ENCODE measurements around the gene ZNF24. TPM values are rescaled to one million over a fixed set of nuclear protein-coding genes. Genes with fewer than 3 reads are reported as not detected.

Gene ZNF24
- total and polyA plus RNA-seq, 2 experiments from 2014 or later, result 52.4 to 75.2 TPM

DNA sequence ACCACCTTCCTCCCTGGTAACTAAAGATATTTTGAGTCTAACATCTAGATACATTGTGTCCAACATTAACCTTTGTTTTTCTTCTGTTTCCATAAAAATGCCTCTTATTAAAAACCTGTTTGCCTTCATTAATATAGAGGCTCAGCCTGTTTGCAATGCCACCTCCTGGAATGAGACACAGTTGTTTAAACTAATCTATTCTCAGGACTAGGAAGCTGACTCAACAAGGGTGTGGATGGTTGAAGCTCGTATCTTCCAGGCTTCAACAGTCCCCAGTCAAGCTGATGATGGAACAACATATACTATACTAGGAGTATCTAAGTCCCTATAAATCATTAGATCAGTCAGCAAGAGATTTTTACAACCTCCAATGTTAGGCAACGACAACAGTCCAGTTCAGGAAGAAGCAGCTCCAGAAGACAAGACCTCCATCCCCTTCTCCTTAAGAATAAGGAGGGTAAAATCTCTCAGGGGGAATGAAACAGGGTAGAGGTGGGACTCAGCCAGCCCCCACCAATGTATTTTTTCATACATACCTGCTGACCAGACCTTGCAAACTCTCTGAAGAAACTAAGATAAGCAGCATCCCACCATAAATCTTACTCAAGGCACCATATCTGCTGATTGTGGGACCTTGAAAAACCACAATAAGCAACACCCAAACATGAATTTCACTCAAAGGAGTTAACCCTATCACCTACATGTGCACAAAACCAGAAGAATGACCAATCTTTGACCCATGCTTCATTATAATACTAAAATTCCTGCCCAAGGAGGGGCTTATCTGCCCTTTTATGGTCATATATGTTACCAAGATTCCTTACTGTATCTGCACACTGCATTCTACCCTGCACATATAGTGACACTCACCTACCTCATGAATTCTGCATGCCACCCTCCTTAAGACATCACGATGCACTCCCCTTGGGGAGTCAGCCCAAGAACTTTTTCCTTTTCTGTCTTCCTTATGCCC lies 21.4 kb downstream of the ZNF24 start:
- DNase-seq (ENCODE audit: low spot score), result no peak
- no peak overlapping the region for H3K4me2 ChIP-seq
- no peaks in the 10 kb centered on the region for H3K79me2 ChIP-seq (replicated peaks; ENCODE audit: insufficient read depth)
- no peaks in the 10 kb centered on the region for H3F3A ChIP-seq (replicated peaks; ENCODE audit: low read depth)
- no peak overlapping the region for H2AFZ ChIP-seq
- Mint-ChIP-seq H3K4me1 (peaks cover 15% of the 10 kb centered on the region), H3K9me3 (no peaks in the 10 kb centered on the region), H3K27ac (no peak overlapping the region), H3K27me3 (ENCODE audit: insufficient read depth, low read depth, poor library complexity) (no peaks in the 10 kb centered on the region), H3K36me3 (ENCODE audit: low read depth) (no peaks in the 10 kb centered on the region), H3K4me3 (no peak overlapping the region)
- no peak overlapping the region for H3K4me3 ChIP-seq
- TF ChIP-seq POLR2AphosphoS5 (IDR thresholded peaks at IDR 0.05; ENCODE audit: low read depth) (no peak), JUNB (IDR thresholded peaks at IDR 0.05; ENCODE audit: unreplicated experiment) (no peak), NANOG (IDR thresholded peaks at IDR 0.05; ENCODE audit: borderline replicate concordance) (no peak), EZH2phosphoT487 (IDR thresholded peaks at IDR 0.05; ENCODE audit: unreplicated experiment) (no peak), CREB1 (CRISPR knock-in tag; IDR thresholded peaks at IDR 0.05; ENCODE audit: low read depth) (no peak), STAT1 (IDR thresholded peaks at IDR 0.05; ENCODE audit: unreplicated experiment) (no peak), ZNF331 (CRISPR knock-in tag; IDR thresholded peaks at IDR 0.05; ENCODE audit: low read depth) (no peak), EZH2 (IDR thresholded peaks at IDR 0.05; ENCODE audit: low read depth, unreplicated experiment) (no peak), ZNF114 (CRISPR knock-in tag; IDR thresholded peaks at IDR 0.05) (no peak)
- TF ChIP-seq, protein P1, sequence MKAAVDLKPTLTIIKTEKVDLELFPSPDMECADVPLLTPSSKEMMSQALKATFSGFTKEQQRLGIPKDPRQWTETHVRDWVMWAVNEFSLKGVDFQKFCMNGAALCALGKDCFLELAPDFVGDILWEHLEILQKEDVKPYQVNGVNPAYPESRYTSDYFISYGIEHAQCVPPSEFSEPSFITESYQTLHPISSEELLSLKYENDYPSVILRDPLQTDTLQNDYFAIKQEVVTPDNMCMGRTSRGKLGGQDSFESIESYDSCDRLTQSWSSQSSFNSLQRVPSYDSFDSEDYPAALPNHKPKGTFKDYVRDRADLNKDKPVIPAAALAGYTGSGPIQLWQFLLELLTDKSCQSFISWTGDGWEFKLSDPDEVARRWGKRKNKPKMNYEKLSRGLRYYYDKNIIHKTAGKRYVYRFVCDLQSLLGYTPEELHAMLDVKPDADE (IDR thresholded peaks at IDR 0.05), result no peak
- TF ChIP-seq, protein P2, sequence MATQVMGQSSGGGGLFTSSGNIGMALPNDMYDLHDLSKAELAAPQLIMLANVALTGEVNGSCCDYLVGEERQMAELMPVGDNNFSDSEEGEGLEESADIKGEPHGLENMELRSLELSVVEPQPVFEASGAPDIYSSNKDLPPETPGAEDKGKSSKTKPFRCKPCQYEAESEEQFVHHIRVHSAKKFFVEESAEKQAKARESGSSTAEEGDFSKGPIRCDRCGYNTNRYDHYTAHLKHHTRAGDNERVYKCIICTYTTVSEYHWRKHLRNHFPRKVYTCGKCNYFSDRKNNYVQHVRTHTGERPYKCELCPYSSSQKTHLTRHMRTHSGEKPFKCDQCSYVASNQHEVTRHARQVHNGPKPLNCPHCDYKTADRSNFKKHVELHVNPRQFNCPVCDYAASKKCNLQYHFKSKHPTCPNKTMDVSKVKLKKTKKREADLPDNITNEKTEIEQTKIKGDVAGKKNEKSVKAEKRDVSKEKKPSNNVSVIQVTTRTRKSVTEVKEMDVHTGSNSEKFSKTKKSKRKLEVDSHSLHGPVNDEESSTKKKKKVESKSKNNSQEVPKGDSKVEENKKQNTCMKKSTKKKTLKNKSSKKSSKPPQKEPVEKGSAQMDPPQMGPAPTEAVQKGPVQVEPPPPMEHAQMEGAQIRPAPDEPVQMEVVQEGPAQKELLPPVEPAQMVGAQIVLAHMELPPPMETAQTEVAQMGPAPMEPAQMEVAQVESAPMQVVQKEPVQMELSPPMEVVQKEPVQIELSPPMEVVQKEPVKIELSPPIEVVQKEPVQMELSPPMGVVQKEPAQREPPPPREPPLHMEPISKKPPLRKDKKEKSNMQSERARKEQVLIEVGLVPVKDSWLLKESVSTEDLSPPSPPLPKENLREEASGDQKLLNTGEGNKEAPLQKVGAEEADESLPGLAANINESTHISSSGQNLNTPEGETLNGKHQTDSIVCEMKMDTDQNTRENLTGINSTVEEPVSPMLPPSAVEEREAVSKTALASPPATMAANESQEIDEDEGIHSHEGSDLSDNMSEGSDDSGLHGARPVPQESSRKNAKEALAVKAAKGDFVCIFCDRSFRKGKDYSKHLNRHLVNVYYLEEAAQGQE (IDR thresholded peaks at IDR 0.05; ENCODE audit: unreplicated experiment), result no peak
- TF ChIP-seq, protein P3, sequence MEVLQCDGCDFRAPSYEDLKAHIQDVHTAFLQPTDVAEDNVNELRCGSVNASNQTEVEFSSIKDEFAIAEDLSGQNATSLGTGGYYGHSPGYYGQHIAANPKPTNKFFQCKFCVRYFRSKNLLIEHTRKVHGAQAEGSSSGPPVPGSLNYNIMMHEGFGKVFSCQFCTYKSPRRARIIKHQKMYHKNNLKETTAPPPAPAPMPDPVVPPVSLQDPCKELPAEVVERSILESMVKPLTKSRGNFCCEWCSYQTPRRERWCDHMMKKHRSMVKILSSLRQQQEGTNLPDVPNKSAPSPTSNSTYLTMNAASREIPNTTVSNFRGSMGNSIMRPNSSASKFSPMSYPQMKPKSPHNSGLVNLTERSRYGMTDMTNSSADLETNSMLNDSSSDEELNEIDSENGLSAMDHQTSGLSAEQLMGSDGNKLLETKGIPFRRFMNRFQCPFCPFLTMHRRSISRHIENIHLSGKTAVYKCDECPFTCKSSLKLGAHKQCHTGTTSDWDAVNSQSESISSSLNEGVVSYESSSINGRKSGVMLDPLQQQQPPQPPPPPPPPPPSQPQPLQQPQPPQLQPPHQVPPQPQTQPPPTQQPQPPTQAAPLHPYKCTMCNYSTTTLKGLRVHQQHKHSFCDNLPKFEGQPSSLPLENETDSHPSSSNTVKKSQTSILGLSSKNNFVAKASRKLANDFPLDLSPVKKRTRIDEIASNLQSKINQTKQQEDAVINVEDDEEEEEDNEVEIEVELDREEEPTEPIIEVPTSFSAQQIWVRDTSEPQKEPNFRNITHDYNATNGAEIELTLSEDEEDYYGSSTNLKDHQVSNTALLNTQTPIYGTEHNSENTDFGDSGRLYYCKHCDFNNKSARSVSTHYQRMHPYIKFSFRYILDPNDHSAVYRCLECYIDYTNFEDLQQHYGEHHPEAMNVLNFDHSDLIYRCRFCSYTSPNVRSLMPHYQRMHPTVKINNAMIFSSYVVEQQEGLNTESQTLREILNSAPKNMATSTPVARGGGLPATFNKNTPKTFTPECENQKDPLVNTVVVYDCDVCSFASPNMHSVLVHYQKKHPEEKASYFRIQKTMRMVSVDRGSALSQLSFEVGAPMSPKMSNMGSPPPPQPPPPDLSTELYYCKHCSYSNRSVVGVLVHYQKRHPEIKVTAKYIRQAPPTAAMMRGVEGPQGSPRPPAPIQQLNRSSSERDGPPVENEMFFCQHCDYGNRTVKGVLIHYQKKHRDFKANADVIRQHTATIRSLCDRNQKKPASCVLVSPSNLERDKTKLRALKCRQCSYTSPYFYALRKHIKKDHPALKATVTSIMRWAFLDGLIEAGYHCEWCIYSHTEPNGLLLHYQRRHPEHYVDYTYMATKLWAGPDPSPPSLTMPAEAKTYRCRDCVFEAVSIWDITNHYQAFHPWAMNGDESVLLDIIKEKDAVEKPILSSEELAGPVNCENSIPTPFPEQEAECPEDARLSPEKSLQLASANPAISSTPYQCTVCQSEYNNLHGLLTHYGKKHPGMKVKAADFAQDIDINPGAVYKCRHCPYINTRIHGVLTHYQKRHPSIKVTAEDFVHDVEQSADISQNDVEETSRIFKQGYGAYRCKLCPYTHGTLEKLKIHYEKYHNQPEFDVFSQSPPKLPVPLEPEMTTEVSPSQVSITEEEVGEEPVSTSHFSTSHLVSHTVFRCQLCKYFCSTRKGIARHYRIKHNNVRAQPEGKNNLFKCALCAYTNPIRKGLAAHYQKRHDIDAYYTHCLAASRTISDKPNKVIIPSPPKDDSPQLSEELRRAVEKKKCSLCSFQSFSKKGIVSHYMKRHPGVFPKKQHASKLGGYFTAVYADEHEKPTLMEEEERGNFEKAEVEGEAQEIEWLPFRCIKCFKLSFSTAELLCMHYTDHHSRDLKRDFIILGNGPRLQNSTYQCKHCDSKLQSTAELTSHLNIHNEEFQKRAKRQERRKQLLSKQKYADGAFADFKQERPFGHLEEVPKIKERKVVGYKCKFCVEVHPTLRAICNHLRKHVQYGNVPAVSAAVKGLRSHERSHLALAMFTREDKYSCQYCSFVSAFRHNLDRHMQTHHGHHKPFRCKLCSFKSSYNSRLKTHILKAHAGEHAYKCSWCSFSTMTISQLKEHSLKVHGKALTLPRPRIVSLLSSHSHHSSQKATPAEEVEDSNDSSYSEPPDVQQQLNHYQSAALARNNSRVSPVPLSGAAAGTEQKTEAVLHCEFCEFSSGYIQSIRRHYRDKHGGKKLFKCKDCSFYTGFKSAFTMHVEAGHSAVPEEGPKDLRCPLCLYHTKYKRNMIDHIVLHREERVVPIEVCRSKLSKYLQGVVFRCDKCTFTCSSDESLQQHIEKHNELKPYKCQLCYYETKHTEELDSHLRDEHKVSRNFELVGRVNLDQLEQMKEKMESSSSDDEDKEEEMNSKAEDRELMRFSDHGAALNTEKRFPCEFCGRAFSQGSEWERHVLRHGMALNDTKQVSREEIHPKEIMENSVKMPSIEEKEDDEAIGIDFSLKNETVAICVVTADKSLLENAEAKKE (CRISPR knock-in tag; IDR thresholded peaks at IDR 0.05), result no peak
- TF ChIP-seq, protein P4, sequence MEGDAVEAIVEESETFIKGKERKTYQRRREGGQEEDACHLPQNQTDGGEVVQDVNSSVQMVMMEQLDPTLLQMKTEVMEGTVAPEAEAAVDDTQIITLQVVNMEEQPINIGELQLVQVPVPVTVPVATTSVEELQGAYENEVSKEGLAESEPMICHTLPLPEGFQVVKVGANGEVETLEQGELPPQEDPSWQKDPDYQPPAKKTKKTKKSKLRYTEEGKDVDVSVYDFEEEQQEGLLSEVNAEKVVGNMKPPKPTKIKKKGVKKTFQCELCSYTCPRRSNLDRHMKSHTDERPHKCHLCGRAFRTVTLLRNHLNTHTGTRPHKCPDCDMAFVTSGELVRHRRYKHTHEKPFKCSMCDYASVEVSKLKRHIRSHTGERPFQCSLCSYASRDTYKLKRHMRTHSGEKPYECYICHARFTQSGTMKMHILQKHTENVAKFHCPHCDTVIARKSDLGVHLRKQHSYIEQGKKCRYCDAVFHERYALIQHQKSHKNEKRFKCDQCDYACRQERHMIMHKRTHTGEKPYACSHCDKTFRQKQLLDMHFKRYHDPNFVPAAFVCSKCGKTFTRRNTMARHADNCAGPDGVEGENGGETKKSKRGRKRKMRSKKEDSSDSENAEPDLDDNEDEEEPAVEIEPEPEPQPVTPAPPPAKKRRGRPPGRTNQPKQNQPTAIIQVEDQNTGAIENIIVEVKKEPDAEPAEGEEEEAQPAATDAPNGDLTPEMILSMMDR (conservative IDR thresholded peaks at IDR 0.05; ENCODE audit: low read depth in 2 of 2), result no peak
- ATAC-seq, result no peak
- H3K9me2 ChIP-seq (ENCODE audit: insufficient read depth), result no peaks in the 10 kb centered on the region
- no peaks in the 10 kb centered on the region for H3K27me3 ChIP-seq (ENCODE audit: insufficient read depth)
- H3K4me1 ChIP-seq (ENCODE audit: insufficient read depth), result peaks cover 8% of the 10 kb centered on the region
- no peaks in the 10 kb centered on the region for H4K20me1 ChIP-seq (replicated peaks; ENCODE audit: insufficient read depth)
- no peak overlapping the region for H3K27ac ChIP-seq (ENCODE audit: low read depth)
- no peaks in the 10 kb centered on the region for H3K36me3 ChIP-seq (ENCODE audit: insufficient read depth)
